Measurements from ENCODE around the gene CCDC150. TPM values are rescaled to one million over a fixed set of nuclear protein-coding genes. Genes with fewer than 3 reads are reported as not detected.

The CCDC150 gene
- total and polyA plus RNA-seq, 7 donors: 0.13 to 1.4 (median 0.46) TPM; not detected in 1

DNA sequence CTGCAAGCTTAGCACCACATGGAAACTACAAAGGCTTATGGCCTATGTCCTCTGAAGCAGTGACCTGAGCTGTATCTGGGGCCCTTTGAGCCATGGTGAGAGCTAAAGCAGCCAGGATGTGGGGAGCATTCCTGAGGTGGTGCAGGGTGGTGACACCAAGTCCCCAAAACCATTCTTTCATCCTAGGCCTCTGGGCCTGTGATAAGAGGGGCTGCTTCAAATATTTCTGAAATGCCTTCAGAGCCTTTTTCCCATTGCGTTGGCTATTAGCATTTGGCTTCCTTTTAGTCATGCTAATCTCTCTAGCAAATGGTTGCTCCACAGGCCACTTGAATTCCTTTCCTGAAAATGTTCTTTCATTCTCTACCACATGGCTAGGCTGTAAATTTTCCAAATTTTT is 13.4 kb downstream of the CCDC150 start:
- Histone ChIP-seq H3K36me3 (ENCODE audit: insufficient read depth in 1 of 2, low read depth in 1 of 2) (no peaks in the 10 kb centered on the region), H3K9me3 (peaks cover 33% of the 10 kb centered on the region), H3K27me3 (ENCODE audit: insufficient read depth in 3 of 3, low read length in 2 of 3) (no peaks in the 10 kb centered on the region), H3K27ac (no peak overlapping the region), H3K4me1 (no peaks in the 10 kb centered on the region), H3K4me3 (no peak overlapping the region)
- intact Hi-C loops (cut with DNase I): no loop called here
- no peak for DNase-seq
- TF ChIP-seq, protein P1, sequence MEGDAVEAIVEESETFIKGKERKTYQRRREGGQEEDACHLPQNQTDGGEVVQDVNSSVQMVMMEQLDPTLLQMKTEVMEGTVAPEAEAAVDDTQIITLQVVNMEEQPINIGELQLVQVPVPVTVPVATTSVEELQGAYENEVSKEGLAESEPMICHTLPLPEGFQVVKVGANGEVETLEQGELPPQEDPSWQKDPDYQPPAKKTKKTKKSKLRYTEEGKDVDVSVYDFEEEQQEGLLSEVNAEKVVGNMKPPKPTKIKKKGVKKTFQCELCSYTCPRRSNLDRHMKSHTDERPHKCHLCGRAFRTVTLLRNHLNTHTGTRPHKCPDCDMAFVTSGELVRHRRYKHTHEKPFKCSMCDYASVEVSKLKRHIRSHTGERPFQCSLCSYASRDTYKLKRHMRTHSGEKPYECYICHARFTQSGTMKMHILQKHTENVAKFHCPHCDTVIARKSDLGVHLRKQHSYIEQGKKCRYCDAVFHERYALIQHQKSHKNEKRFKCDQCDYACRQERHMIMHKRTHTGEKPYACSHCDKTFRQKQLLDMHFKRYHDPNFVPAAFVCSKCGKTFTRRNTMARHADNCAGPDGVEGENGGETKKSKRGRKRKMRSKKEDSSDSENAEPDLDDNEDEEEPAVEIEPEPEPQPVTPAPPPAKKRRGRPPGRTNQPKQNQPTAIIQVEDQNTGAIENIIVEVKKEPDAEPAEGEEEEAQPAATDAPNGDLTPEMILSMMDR (IDR thresholded peaks at IDR 0.05): no peak
- no peak for ATAC-seq
- WGBS, 3 donors: 95 to 98% (median 96%) methylated on average over 1 of the region's 1 CpG

DNA sequence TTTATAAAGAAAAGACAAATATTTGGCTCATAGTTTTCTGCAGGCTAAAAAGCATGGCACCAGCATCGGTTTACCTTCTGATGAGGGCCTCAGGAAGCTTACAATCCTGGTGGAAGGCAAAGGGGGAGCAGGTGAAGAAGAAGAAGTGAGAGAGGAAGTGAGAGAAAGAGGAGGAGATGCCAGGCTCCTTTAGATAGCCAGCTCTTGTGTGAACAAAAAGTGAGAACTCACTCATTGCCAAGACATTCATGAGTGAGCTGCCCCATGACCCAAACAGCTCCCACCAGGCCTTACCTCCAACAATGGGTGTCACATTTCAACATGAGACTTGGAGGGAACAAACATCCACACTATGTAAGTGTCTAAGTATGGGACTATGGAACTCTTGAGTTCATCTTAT is 14.3 kb downstream of the CCDC150 start:
- TF ChIP-seq, protein P1 (IDR thresholded peaks at IDR 0.05): no peak
- H3K4me3 ChIP-seq: no peak overlapping the region
- DNase-seq (no peak), ATAC-seq (no peak)
- no peaks in the 10 kb centered on the region for H3K4me1 ChIP-seq
- H3K27me3 ChIP-seq (ENCODE audit: insufficient read depth in 3 of 3, low read length in 2 of 3): no peaks in the 10 kb centered on the region
- H3K9me3 ChIP-seq: peaks cover 33% of the 10 kb centered on the region
- no peak overlapping the region for H3K27ac ChIP-seq
- H3K36me3 ChIP-seq (ENCODE audit: insufficient read depth in 1 of 2, low read depth in 1 of 2): no peaks in the 10 kb centered on the region
- whole genome bisulfite sequencing, 3 donors: 91 to 96% (median 94%) methylated on average over 1 of the region's 1 CpG
- intact Hi-C loops (cut with DNase I): no loop called here

DNA sequence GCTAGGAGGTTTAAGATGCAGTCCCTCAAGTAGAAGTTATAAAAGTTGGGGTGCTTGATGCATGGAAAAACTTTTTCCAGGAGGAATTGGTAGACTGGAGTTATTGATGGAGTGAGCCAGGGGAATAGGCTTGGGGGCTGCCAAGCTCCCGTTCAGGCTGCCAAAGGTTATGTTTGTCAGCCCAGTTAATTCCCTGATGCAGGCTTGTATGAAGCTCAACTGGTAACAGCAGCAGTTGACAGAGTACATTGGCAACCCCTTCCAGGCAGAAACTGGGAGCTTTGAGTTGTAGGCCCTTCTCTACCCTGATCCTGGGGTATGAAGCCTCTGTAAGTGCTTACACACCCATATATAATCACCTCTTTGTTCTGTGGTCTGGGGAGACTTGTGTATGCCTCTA is 16.2 kb downstream of the CCDC150 start:
- ATAC-seq: no peak
- no peaks in the 10 kb centered on the region for H3K4me1 ChIP-seq
- H3K36me3 ChIP-seq (ENCODE audit: insufficient read depth in 1 of 2, low read depth in 1 of 2): no peaks in the 10 kb centered on the region
- intact Hi-C loops (cut with DNase I): no loop called here
- peaks cover 24% of the 10 kb centered on the region for H3K9me3 ChIP-seq
- no peak overlapping the region for H3K4me3 ChIP-seq
- H3K27me3 ChIP-seq (ENCODE audit: insufficient read depth in 3 of 3, low read length in 2 of 3): no peaks in the 10 kb centered on the region
- no peak overlapping the region for H3K27ac ChIP-seq
- 29 to 53% (median 38%) methylated on average over 1 of the region's 1 CpG for WGBS, 3 donors
- no peak for DNase-seq
- TF ChIP-seq, protein P1 (IDR thresholded peaks at IDR 0.05): no peak

DNA sequence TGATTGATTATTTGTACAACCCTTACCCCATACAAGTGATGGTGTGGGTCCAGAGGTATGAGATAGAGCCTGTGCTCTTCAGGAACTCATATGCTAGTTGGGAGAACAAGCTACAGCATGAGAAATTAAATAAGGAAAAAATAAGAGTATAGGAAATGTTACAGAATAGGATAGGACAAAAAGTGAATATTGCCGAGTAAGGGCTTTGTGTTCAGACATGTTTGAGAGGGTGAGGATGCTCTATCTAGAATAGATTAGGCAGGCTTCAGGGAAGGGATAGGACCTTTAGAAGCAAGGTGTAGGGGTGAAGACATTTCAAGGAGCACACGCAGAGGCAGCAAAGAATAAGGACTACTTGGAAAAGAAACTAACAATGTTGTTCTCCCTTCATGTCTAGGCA is 17.8 kb downstream of the CCDC150 start:
- no peaks in the 10 kb centered on the region for H3K36me3 ChIP-seq (ENCODE audit: insufficient read depth in 1 of 2, low read depth in 1 of 2)
- ATAC-seq (no peak), DNase-seq (no peak)
- 97 to 98% (median 97%) methylated on average over 2 of the region's 2 CpGs for WGBS, 3 donors
- H3K27ac ChIP-seq: no peak overlapping the region
- H3K4me1 ChIP-seq: no peaks in the 10 kb centered on the region
- TF ChIP-seq, protein P1 (IDR thresholded peaks at IDR 0.05): no peak
- H3K27me3 ChIP-seq (ENCODE audit: insufficient read depth in 3 of 3, low read length in 2 of 3): no peaks in the 10 kb centered on the region
- no peak overlapping the region for H3K4me3 ChIP-seq
- H3K9me3 ChIP-seq: peaks cover 9% of the 10 kb centered on the region
- intact Hi-C loops (cut with DNase I): no loop called here

DNA sequence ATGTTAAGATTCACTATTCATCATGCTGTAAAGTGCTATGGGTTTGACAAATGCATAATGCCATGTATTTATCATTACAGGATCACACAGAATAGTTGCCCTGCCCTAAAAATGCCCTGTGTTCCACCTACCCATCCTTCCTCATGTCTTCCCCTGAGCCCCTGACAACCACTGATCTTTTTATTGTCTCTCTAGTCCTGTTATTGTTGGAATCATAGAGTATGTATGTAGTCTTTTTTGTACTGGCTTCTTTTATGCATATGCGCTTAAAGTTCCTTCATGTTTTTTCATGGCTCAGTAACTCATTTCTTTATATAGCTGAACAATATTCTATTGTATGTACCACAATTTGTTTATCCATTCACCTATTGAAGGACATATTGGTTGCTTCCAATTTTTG is 20.3 kb downstream of the CCDC150 start:
- H3K27me3 ChIP-seq (ENCODE audit: insufficient read depth in 3 of 3, low read length in 2 of 3): no peaks in the 10 kb centered on the region
- 97 to 100% (median 97%) methylated on average over 1 of the region's 1 CpG for WGBS, 3 donors
- DNase-seq (no peak), ATAC-seq (no peak)
- no peak overlapping the region for H3K27ac ChIP-seq
- no peaks in the 10 kb centered on the region for H3K9me3 ChIP-seq
- no peaks in the 10 kb centered on the region for H3K36me3 ChIP-seq (ENCODE audit: insufficient read depth in 1 of 2, low read depth in 1 of 2)
- TF ChIP-seq, protein P1 (IDR thresholded peaks at IDR 0.05): no peak
- H3K4me3 ChIP-seq: no peak overlapping the region
- H3K4me1 ChIP-seq: no peaks in the 10 kb centered on the region
- intact Hi-C loops (cut with DNase I): no loop called here
